Endodermal cell (in vitro differentiated cells): ENCODE measurements around the gene NNMT. TPM values are rescaled to one million over a fixed set of nuclear protein-coding genes. Genes with fewer than 3 reads are reported as not detected.

Experiments used
- DNase-seq: peaks from one replicate; pipeline ENCODE4 v3.0.0-alpha.2; 2017
- H3K27ac ChIP-seq: 2 replicates; pipeline ENCODE4 v1.5.1; 2013; ENCODE audit warnings: mild to moderate bottlenecking, low read depth, low read length, moderate library complexity
- H3K27me3 ChIP-seq: 2 replicates; pipeline ENCODE4 v1.6.1; 2013; ENCODE audit warnings: mild to moderate bottlenecking, low read length, moderate library complexity; ENCODE audit not compliant: insufficient read depth, control insufficient read depth, poor library complexity, severe bottlenecking
- H3K36me3 ChIP-seq: 2 replicates; pipeline ENCODE4 v1.7.0; 2013; ENCODE audit warnings: mild to moderate bottlenecking, low read length, moderate library complexity; ENCODE audit not compliant: control insufficient read depth, insufficient read depth
- H3K4me1 ChIP-seq: one replicate; pipeline ENCODE4 v1.7.0; 2013; ENCODE audit warnings: low read length; ENCODE audit not compliant: control insufficient read depth, insufficient read depth
- H3K4me3 ChIP-seq: 2 replicates; pipeline ENCODE4 v1.5.1; 2013; ENCODE audit warnings: mild to moderate bottlenecking, low read length, moderate library complexity
- H3K9ac ChIP-seq: 2 replicates; pipeline ENCODE4 v1.6.1; 2013; ENCODE audit warnings: mild to moderate bottlenecking, low read length, moderate library complexity; ENCODE audit not compliant: poor library complexity, severe bottlenecking; ENCODE audit errors: extremely low read depth
- H3K9me3 ChIP-seq: 2 replicates; pipeline ENCODE4 v1.6.1; 2013; ENCODE audit warnings: mild to moderate bottlenecking, low read length, moderate library complexity; ENCODE audit not compliant: control insufficient read depth
- H3K27ac Mint-ChIP-seq: 2 replicates; pipeline ENCODE4 v1.8.0; 2020; ENCODE audit warnings: mixed read lengths
- H3K27me3 Mint-ChIP-seq: 2 replicates; pipeline ENCODE4 v1.8.0; 2021; ENCODE audit warnings: mild to moderate bottlenecking, mixed read lengths; ENCODE audit not compliant: insufficient read depth
- H3K36me3 Mint-ChIP-seq: 2 replicates; pipeline ENCODE4 v1.8.0; 2020; ENCODE audit warnings: low read depth, mixed read lengths
- H3K4me1 Mint-ChIP-seq: 2 replicates; pipeline ENCODE4 v1.8.0; 2020; ENCODE audit warnings: mixed read lengths
- H3K4me3 Mint-ChIP-seq: 2 replicates; pipeline ENCODE4 v1.8.0; 2020; ENCODE audit warnings: mild to moderate bottlenecking, moderate library complexity, mixed read lengths
- H3K9me3 Mint-ChIP-seq: 2 replicates; pipeline ENCODE4 v1.8.0; 2020; ENCODE audit warnings: mild to moderate bottlenecking, mixed read lengths
- CTCF ChIP-seq: fragments of 200-600 bp; sonication (generic); conservative IDR thresholded peaks from 2 replicates; pipeline ENCODE4 v1.5.0; 2021; ENCODE audit warnings: antibody characterized with exemption, mild to moderate bottlenecking
- WGBS, 2 experiments: methylation state at CpG; one replicate each; pipeline versions ENCODE4 v1.1.5 to v1.1.7; 2013; ENCODE audit warnings: missing lambda C conversion rate in 2 of 2, mixed read lengths in 1 of 2; ENCODE audit not compliant: insufficient coverage in 1 of 2, insufficient read length in 1 of 2; 5-methylcytosine and 5-hydroxymethylcytosine counted together
- total RNA-seq, 2 donors: library from RNA; stranded (reverse); fragmentation: NEBNext Ultra II Directional in 1 of 2; extraction: Animal tissue kit (Norgen Biotek cat#: 25700) in 1 of 2; gene quantifications; 2 replicates in 1 of 2; 3 replicates in 1 of 2; pipeline ENCODE4 v1.2.1, GENCODE V29; 2021

Gene NNMT
- total RNA-seq, 2 donors from 2014 or later = not detected

- Mint-ChIP-seq H3K36me3 (no peaks in the 10 kb centered on the region), H3K9me3 (no peaks in the 10 kb centered on the region), H3K4me1 (peaks cover 2% of the 10 kb centered on the region), H3K4me3 (no peak overlapping the region), H3K27me3 (peaks cover 8% of the 10 kb centered on the region), H3K27ac (no peak overlapping the region)
- Histone ChIP-seq H3K9me3 (no peaks in the 10 kb centered on the region), H3K27me3 (peaks cover 7% of the 10 kb centered on the region), H3K4me1 (no peaks in the 10 kb centered on the region), H3K36me3 (no peaks in the 10 kb centered on the region), H3K27ac (no peak overlapping the region), H3K9ac (no peak overlapping the region), H3K4me3 (no peak overlapping the region)
- TF ChIP-seq CTCF = no peak
- WGBS, 2 experiments = 87 to 89% methylated on average over 7 to 9 of the region's 9 CpGs
- DNase-seq = no peak
These were observed 16.2 kb upstream of the NNMT start for GRCh38 chr11:114279792-114280546.

- Mint-ChIP-seq H3K9me3 (no peaks in the 10 kb centered on the region), H3K4me1 (peaks cover 2% of the 10 kb centered on the region), H3K27ac (no peak overlapping the region), H3K4me3 (no peak overlapping the region), H3K27me3 (peaks cover 5% of the 10 kb centered on the region), H3K36me3 (no peaks in the 10 kb centered on the region)
- Histone ChIP-seq H3K9me3 (no peaks in the 10 kb centered on the region), H3K4me3 (no peak overlapping the region), H3K27ac (no peak overlapping the region), H3K27me3 (peaks cover under 1% of the 10 kb centered on the region), H3K4me1 (no peaks in the 10 kb centered on the region), H3K36me3 (no peaks in the 10 kb centered on the region), H3K9ac (no peak overlapping the region)
- peak; percentile 91 for TF ChIP-seq CTCF
- DNase-seq = peak; percentile 93
- WGBS, 2 experiments = 38 to 51% methylated on average over 3 to 6 of the region's 6 CpGs
These were observed 15.5 kb upstream of the NNMT start for GRCh38 chr11:114280696-114281095.

- Mint-ChIP-seq H3K4me1 (peaks cover 2% of the 10 kb centered on the region), H3K9me3 (no peaks in the 10 kb centered on the region), H3K27me3 (peaks cover 2% of the 10 kb centered on the region), H3K4me3 (no peak overlapping the region), H3K27ac (no peak overlapping the region), H3K36me3 (no peaks in the 10 kb centered on the region)
- no peak for TF ChIP-seq CTCF
- H3K27ac ChIP-seq = no peak overlapping the region
- H3K4me1 ChIP-seq = no peaks in the 10 kb centered on the region
- H3K36me3 ChIP-seq = no peaks in the 10 kb centered on the region
- no peaks in the 10 kb centered on the region for H3K27me3 ChIP-seq
- 86 to 93% methylated on average over 1 of the region's 1 CpG for whole genome bisulfite sequencing, 2 experiments
- H3K4me3 ChIP-seq = no peak overlapping the region
- no peak for DNase-seq
- H3K9ac ChIP-seq = no peak overlapping the region
- no peaks in the 10 kb centered on the region for H3K9me3 ChIP-seq
These were observed 14.7 kb upstream of the NNMT start for GRCh38 chr11:114281388-114281956.
